Stimulated activated effector memory CD8-positive, alpha-beta T cell treated with anti-CD3 and anti-CD28 coated beads, Interleukin-12 subunit alpha, Interleukin-12 subunit beta, amount 100 ng/mL, for 72 hours (primary cell): ENCODE measurements around the gene CSF3.
A peak's percentile ranks its signal among the peaks of the same experiment; 100 is the strongest.

Source experiments
- ATAC-seq: fragments of 150-1000 bp; cut with Tn5 transposase; 2 replicates; pipeline ENCODE4 v1.10.0; 2021
- DNase-seq, 2 donors: peaks; one replicate each; pipeline ENCODE4 v3.0.0; 2021 to 2022; ENCODE audit warnings: low spot score in 2 of 2
- H3K27ac Mint-ChIP-seq: one replicate; pipeline ENCODE4 v1.8.0; 2022; ENCODE audit warnings: mild to moderate bottlenecking, mixed read lengths
- H3K36me3 Mint-ChIP-seq: one replicate; pipeline ENCODE4 v1.8.0; 2022; ENCODE audit warnings: mild to moderate bottlenecking, mixed read lengths
- H3K4me1 Mint-ChIP-seq: one replicate; pipeline ENCODE4 v1.8.0; 2022; ENCODE audit warnings: mixed read lengths
- H3K4me3 Mint-ChIP-seq: one replicate; pipeline ENCODE4 v1.8.0; 2022; ENCODE audit warnings: mild to moderate bottlenecking, mixed read lengths
- H3K9me3 Mint-ChIP-seq: one replicate; pipeline ENCODE4 v1.8.0; 2022; ENCODE audit warnings: mixed read lengths

Gene CSF3

DNA sequence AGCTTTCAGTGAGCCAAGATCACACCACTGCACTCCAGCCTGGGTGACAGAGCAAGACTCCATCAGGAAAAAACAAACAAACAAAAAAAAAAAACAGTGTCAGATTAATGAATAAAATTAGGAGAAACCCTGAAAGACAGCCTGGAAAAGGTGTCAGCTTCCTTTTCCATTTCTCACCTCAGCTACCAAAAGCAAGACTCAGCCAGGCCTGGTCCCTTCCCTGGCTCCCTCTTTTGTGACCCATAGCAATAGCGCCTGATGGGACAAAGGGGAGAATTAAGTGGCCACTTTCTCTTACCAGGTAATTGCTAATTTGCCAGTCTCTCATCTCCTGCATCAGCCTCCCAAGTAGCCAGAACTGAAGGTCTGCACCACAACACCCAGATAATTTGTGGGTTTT is 43.6 kb downstream of the CSF3 start:
- H3K36me3 Mint-ChIP-seq: peaks cover 6% of the 10 kb centered on the region
- ATAC-seq: no peak
- no peak for DNase-seq
- no peaks in the 10 kb centered on the region for H3K9me3 Mint-ChIP-seq
- H3K27ac Mint-ChIP-seq: peak overlapping the region; percentile 61
- no peak overlapping the region for H3K4me3 Mint-ChIP-seq
- peaks cover 31% of the 10 kb centered on the region for H3K4me1 Mint-ChIP-seq

DNA sequence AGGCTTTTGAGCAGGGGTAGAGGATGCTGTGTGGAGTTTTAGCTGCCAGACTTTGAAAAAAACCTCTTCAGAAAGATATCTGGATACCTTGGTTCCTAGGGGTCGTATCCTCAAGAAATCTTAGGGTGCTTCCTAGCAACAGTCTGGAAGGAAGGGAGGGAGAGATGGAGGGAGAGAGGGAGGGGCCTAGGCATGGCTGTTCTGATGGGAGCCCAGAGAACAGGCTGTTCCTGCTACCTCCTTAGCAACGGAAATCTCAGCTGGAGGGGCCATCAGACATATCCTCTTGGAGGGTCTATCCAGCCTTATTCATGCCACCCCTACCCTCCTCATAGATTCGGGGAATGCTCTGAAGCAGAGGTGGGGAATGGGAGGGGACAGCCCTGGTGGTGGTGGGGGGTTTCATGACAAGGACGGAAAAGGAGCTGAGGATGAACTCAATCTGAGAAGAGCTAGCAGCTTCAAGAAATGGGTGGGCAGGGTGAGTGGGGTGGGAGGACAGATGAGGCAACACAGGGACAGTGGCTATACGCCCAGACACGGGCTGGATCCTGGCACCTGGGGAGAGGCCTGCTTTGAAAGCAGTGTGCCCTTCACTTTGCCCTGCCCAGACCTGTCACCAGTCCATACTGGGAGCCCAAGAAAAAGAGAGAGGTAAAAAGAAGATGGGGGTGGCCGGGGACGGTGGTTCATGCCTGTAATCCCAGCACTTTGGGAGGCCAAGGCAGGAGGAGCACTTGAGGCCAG is 44.7 kb downstream of the CSF3 start:
- H3K27ac Mint-ChIP-seq: peak overlapping the region; percentile 61
- ATAC-seq: no peak
- peaks cover 32% of the 10 kb centered on the region for H3K4me1 Mint-ChIP-seq
- no peaks in the 10 kb centered on the region for H3K36me3 Mint-ChIP-seq
- no peak for DNase-seq
- H3K9me3 Mint-ChIP-seq: no peaks in the 10 kb centered on the region
- H3K4me3 Mint-ChIP-seq: no peak overlapping the region

DNA sequence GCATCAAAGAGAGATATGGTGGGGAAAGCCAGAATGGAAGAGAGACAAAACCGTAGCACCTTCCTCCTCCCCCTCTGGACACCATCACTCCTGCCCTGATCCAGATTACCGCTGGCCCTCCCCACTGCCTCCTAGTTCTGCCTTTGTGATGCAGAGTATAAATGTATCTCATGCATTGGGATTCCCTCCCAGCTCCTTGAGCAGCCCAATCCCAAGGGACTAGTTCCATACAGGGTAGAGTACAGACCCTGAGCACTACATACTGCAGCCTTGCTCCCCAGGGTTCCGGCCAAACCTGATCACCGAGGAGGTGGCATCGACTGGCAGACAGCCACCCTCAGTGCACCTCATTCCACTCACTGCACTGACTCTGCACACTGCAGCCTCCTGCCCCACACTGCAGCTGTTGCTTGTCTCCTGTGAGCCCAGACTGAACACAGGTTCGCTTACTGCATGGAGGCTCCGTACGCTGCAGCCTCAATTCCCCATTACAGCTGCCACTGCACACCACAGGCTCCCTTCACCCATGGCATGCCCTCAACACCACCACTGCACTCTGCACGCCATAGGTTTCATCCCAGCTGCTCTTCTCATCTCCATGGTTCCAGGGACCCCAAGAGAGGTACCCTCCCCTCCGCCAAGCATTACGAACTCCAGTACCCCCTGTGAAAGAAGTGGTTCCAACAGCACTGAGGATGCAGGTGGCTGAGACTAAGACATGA is 45.8 kb downstream of the CSF3 start:
- Mint-ChIP-seq H3K36me3 (no peaks in the 10 kb centered on the region), H3K4me1 (peaks cover 36% of the 10 kb centered on the region), H3K9me3 (no peaks in the 10 kb centered on the region), H3K27ac (peak overlapping the region; percentile 85), H3K4me3 (peak overlapping the region; percentile 82)
- no peak for DNase-seq
- ATAC-seq: no peak

DNA sequence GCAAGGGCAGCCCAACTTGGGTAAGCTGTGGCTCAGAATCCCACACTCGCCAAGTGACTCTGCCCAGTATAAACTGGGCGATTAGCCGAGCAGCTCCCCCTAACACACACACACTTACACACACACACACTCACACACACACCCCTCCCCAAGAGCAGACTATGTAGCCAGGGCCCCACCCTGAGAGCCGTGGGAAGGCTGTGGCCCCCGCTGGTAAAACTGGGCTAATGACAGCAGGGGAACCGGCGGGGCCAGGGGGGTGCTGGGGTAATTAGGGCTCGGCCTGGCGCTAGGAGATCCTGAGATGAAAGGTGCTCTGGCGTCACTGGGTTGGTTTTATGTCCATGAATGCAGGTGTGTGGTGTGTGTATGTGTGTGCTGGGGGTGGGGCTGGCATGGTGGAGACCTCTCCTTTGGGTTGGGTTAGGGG is 46.4 kb downstream of the CSF3 start:
- ATAC-seq (no peak), DNase-seq (no peak)
- Mint-ChIP-seq H3K4me1 (peaks cover 39% of the 10 kb centered on the region), H3K4me3 (peak overlapping the region; percentile 82), H3K36me3 (no peaks in the 10 kb centered on the region), H3K9me3 (no peaks in the 10 kb centered on the region), H3K27ac (peak overlapping the region; percentile 85)

DNA sequence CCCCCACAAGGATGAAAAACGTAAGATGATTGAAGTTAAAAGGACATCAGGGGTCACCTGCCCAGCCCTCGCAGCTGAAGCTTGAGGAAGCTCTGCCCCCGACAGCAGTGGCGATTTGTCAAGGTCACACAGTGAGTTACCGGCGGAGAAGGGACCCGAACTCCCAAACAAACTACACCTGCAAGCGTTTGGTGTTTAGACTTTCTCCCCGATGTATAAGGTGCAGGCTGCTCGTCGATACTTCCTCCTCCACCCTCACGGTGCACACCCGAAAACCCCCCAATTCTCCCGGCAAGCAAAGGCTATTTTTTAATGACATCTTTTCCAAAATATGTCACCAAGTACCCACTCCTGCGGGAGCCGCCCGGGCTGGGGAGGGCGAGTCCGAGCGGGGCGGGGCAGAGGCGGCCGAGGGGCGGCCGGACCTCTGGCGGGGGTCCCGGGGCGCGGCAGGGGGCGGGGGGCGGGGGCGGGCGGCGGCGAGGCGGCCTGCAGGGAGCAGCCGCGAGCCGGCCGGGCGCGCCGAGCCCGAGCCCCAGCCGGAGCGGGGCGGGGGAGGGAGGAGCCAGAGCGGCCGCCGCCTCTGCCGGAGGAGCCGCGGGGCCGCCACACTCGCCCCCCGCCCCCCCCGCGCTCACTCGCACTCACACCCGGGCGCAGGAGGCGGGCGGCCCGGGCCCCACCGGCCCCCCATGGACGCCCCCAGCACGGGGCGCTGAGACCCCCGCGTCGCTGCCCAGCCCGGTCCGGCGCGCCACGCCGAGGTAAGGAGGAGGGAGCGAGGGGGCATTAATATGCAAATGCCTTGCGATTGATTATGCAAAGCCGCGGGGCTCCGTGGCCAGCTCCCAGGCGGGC is 47.3 kb downstream of the CSF3 start, which contains the start of gene THRA:
TSS of gene THRA (plus strand) at position 637 of the 858 bp plus-strand sequence. CDS start 11,524 bp downstream, outside the sequence.
- H3K27ac Mint-ChIP-seq: peak within 1 kb of the TSS; percentile 95
- H3K4me1 Mint-ChIP-seq: peaks cover 47% of the 10 kb centered on the region
- no peaks in the 10 kb centered on the region for H3K9me3 Mint-ChIP-seq
- DNase-seq (peak; percentile 53 to 77), ATAC-seq (peak; percentile 88)
- H3K4me3 Mint-ChIP-seq: peak within 1 kb of the TSS; percentile 82
- no peaks in the 10 kb centered on the region for H3K36me3 Mint-ChIP-seq

DNA sequence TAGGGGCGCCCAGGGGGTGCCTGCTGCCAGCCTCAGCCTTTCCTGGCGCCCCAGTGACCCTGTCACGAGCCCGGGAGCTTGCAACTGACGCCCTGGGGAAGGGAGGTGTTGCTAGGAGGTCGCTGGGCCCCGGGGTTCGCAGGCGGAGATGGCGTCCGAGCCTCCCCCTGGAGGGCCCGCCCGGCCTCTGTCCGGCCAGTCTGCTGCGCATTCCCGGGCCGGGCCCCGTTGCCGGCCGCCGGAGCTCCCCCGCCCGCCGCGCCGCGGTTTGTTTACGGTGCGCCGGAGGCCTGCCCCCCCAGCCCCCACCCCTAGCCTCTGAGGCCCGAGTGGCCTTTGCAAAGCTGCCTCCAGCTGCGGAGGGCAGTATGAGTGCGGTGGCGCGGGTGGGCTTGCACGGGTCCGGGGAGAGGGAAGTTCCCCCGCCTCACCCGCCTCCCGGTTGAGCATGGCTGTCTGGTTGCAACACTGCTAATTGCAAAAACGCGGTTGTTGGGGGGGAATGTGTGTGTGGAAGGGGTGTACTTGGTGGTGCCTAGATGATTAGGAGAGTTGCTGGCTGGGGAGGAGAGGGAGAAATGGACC is 48.0 kb downstream of the CSF3 start:
- peaks cover 54% of the 10 kb centered on the region for H3K4me1 Mint-ChIP-seq
- H3K9me3 Mint-ChIP-seq: no peaks in the 10 kb centered on the region
- peak overlapping the region; percentile 82 for H3K4me3 Mint-ChIP-seq
- H3K27ac Mint-ChIP-seq: peak overlapping the region; percentile 95
- no peaks in the 10 kb centered on the region for H3K36me3 Mint-ChIP-seq
- DNase-seq: no peak
- ATAC-seq: peak; percentile 35

DNA sequence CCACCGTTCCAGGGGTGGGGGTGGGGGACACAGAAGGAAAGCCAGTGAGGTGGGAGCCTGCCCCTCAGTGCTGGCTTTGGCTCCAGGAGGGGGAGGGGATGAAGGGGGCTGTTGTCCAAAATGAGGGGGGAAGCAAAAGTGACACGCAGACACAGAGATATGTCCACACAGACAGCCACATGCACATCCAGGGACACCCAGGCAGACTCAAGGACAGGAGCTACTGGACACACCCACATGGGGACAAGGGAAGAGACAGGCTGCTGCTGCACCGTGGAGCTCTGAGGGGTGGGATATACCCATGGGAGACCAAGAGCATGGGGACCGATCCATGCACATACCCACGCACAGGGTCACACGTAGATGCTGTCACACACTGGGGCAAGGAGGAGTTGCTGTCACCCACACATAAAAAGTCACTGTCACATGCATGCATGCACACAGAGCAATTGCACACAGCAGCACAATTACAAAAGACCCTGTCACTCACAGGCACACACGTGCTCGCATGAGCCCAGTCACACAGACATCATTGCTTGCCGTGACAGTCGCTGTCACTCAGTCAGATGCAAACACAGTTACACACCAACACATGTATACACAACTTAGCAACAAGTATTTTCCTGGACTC is 48.8 kb downstream of the CSF3 start:
- H3K4me3 Mint-ChIP-seq: peak overlapping the region; percentile 82
- DNase-seq (no peak), ATAC-seq (peak; percentile 48)
- H3K36me3 Mint-ChIP-seq: peaks cover 3% of the 10 kb centered on the region
- H3K27ac Mint-ChIP-seq: peak overlapping the region; percentile 95
- H3K9me3 Mint-ChIP-seq: no peaks in the 10 kb centered on the region
- peaks cover 62% of the 10 kb centered on the region for H3K4me1 Mint-ChIP-seq

DNA sequence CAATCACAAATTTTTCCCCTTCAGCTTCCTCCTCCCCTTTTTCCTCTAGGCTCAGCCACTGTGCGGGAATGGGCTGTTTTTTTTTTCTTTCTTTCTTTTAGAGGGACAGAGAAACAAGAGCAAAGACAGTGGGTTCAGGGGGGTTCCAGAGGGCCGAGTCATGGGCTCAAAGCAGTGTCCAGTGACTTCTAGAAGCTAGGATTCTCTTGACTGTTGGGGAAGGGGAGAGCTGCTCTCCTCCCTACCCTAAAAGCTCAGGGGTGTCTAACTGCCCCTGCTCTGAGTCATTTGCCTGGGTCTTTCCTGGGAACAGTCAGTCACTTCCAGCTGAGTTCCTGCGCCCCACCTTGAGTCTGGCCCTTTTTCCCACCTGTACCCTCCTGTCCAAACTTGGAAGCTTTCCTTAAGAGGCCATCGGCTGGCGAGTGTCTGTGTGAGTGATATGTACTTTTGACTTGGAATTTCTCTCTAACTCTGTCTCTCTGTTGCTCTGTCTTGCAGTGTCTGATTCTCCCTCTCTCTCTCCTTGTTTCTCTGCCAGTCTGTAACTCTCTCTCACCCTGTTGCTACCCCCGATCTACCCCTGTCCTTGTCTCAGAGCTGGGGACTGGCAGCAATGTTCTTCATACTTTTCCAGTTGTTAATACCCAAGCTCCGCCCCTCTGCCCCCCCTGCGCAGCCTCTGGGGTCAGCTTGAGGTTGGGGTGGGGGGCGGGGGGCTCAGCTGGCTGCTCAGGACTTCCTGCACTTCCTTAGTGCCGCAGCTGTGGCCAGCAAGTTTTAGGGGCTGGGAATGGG is 49.9 kb downstream of the CSF3 start:
- Mint-ChIP-seq H3K4me3 (peak overlapping the region; percentile 82), H3K4me1 (peaks cover 73% of the 10 kb centered on the region)
- DNase-seq: no peak

DNA sequence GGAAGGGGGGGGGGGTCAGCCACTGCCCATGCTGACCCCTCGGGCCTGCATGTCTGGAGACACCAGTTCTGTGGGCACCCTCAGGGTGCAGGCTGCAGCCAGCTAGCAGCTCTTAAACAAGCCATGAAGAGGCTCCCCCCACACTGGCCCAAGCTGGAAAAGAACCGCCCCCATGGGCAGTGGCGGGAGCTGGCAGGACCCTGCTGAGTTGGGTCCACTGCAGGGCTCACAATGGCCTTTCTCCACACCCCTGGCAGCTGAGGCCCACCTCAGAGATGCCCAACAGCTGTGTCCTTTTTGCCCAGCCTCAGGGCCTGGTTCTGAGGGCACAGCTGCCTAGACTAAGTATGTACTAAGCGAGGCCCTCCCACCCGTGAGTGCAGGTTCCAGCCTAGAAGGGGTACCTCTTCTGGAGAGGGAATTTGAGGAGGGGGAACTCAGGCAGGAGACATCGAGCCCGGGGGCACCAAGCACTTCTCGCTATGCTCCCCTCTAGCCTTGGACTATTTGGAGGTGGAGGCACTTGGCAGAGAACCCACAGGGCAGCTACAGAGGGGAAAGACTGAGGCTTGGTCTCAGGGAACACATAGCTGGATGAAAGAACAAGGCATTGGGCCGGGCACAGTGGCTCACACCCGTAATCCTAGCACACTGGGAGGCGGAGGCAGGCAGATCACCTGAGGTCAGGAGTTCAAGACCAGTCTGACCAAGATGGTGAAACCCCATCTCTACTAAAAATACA is 50.7 kb downstream of the CSF3 start:
- Mint-ChIP-seq H3K4me1 (peaks cover 81% of the 10 kb centered on the region), H3K27ac (peak overlapping the region; percentile 95), H3K4me3 (peak overlapping the region; percentile 82), H3K9me3 (no peaks in the 10 kb centered on the region), H3K36me3 (peaks cover 10% of the 10 kb centered on the region)
- DNase-seq (no peak), ATAC-seq (no peak)

More for the DNA sequence above, 49.9 kb downstream of the CSF3 start:
- ATAC-seq: no peak
- H3K9me3 Mint-ChIP-seq: no peaks in the 10 kb centered on the region
- H3K27ac Mint-ChIP-seq: peak overlapping the region; percentile 95
- peaks cover 10% of the 10 kb centered on the region for H3K36me3 Mint-ChIP-seq
